ENCODE results near the gene IGFBP3. TPM values are rescaled to one million over a fixed set of nuclear protein-coding genes. Genes with fewer than 3 reads are reported as not detected.

IGFBP3 gene
- total and polyA plus RNA-seq, 2 of the 13 experiments (the other 11 are each of a cell fraction or from before 2014, with no cell fraction given): 57.5 TPM; not detected in 1

DNA sequence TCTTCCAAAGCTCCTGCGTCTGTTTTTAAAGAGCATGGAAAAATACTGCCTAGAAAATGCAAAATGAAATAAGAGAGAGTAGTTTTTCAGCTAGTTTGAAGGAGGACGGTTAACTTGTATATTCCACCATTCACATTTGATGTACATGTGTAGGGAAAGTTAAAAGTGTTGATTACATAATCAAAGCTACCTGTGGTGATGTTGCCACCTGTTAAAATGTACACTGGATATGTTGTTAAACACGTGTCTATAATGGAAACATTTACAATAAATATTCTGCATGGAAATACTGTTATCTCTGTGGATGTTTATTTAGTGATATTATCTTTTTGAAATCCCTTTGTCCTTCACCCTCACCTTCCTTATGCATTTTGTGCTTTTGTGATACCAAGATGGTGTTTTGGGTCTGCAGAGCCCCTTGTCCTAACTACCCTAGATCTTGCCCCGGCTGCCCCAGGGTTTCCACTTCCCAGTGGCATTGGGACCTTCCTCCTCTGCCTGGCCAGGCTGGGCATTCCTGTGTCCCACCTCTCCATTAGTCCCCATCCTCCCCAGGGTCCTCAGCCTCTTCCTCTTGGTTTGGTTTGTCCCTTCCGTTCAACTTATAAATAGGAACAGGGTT, 27.6 kb downstream of the IGFBP3 start (continued):
- no peak for TF ChIP-seq FOXC1 (CRISPR knock-in tag; IDR thresholded peaks at IDR 0.05; ENCODE audit: borderline replicate concordance)
- TF ChIP-seq ZNF382 (CRISPR knock-in tag; IDR thresholded peaks at IDR 0.05; ENCODE audit: borderline replicate concordance): no peak
- TF ChIP-seq REST (IDR thresholded peaks at IDR 0.05; ENCODE audit: borderline replicate concordance in 1 of 2, low read depth in 1 of 2, low read length in 2 of 2): no peak
- no peak for TF ChIP-seq PHF5A (CRISPR knock-in tag; IDR thresholded peaks at IDR 0.05; ENCODE audit: low read depth, unreplicated experiment)
- TF ChIP-seq ZNF34 (CRISPR knock-in tag; IDR thresholded peaks at IDR 0.05; ENCODE audit: borderline replicate concordance): no peak; the same call in 1 of the 2 replicates
- TF ChIP-seq NR2C2 (CRISPR knock-in tag; IDR thresholded peaks at IDR 0.05; ENCODE audit: borderline replicate concordance): peak; percentile 50; the same call in 1 of the 2 replicates
- TF ChIP-seq ZNF331 (CRISPR knock-in tag; IDR thresholded peaks at IDR 0.05): no peak
- TF ChIP-seq ZBTB42 (CRISPR knock-in tag; IDR thresholded peaks at IDR 0.05): no peak
- TF ChIP-seq, protein P1, sequence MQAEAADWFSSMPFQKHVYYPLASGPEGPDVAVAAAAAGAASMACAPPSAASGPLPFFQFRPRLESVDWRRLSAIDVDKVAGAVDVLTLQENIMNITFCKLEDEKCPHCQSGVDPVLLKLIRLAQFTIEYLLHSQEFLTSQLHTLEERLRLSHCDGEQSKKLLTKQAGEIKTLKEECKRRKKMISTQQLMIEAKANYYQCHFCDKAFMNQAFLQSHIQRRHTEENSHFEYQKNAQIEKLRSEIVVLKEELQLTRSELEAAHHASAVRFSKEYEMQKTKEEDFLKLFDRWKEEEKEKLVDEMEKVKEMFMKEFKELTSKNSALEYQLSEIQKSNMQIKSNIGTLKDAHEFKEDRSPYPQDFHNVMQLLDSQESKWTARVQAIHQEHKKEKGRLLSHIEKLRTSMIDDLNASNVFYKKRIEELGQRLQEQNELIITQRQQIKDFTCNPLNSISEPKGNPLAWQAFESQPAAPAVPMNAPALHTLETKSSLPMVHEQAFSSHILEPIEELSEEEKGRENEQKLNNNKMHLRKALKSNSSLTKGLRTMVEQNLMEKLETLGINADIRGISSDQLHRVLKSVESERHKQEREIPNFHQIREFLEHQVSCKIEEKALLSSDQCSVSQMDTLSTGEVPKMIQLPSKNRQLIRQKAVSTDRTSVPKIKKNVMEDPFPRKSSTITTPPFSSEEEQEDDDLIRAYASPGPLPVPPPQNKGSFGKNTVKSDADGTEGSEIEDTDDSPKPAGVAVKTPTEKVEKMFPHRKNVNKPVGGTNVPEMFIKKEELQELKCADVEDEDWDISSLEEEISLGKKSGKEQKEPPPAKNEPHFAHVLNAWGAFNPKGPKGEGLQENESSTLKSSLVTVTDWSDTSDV (CRISPR knock-in tag; IDR thresholded peaks at IDR 0.05): no peak
- TF ChIP-seq ZNF850 (CRISPR knock-in tag; conservative IDR thresholded peaks at IDR 0.05): no peak
- no peak for TF ChIP-seq SNAPC4 (CRISPR knock-in tag; IDR thresholded peaks at IDR 0.05)
- TF ChIP-seq MTA1 (CRISPR knock-in tag; IDR thresholded peaks at IDR 0.05; ENCODE audit: borderline replicate concordance): no peak; the same call in 1 of the 2 replicates
- no peak for TF ChIP-seq ZNF512B (CRISPR knock-in tag; IDR thresholded peaks at IDR 0.05; ENCODE audit: borderline replicate concordance)
- no peak for TF ChIP-seq HMG20B (CRISPR knock-in tag; conservative IDR thresholded peaks at IDR 0.05)

Measured in HepG2 (cell line).